Measurements from ENCODE around the gene TTC39B.

DNA sequence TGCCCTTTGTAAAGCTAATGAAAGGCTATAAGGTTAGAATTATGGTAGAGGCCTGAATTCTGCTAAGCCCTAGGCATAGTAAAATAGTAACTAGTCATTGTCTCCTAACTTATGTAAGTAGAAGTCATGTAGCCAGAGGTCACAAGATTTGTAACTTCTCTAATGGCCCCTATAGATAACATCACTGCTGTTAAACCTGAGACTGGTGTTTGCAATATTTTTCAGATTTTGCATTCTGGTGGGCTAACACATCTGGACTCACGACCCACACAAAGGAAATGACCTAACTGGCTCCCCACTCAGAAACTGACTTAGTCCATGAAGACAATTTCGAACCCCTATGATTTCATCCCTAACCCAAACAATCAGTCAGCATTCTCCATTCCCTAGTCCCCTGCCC lies 37.2 kb upstream of the TTC39B start:
- TF ChIP-seq TCF12 (IDR thresholded peaks at IDR 0.05; ENCODE audit: low read depth): no peak
- TF ChIP-seq EP300 (IDR thresholded peaks at IDR 0.05; ENCODE audit: borderline replicate concordance): no peak
- no peak for TF ChIP-seq CEBPB (IDR thresholded peaks at IDR 0.05)
- TF ChIP-seq, protein P1, sequence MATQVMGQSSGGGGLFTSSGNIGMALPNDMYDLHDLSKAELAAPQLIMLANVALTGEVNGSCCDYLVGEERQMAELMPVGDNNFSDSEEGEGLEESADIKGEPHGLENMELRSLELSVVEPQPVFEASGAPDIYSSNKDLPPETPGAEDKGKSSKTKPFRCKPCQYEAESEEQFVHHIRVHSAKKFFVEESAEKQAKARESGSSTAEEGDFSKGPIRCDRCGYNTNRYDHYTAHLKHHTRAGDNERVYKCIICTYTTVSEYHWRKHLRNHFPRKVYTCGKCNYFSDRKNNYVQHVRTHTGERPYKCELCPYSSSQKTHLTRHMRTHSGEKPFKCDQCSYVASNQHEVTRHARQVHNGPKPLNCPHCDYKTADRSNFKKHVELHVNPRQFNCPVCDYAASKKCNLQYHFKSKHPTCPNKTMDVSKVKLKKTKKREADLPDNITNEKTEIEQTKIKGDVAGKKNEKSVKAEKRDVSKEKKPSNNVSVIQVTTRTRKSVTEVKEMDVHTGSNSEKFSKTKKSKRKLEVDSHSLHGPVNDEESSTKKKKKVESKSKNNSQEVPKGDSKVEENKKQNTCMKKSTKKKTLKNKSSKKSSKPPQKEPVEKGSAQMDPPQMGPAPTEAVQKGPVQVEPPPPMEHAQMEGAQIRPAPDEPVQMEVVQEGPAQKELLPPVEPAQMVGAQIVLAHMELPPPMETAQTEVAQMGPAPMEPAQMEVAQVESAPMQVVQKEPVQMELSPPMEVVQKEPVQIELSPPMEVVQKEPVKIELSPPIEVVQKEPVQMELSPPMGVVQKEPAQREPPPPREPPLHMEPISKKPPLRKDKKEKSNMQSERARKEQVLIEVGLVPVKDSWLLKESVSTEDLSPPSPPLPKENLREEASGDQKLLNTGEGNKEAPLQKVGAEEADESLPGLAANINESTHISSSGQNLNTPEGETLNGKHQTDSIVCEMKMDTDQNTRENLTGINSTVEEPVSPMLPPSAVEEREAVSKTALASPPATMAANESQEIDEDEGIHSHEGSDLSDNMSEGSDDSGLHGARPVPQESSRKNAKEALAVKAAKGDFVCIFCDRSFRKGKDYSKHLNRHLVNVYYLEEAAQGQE (IDR thresholded peaks at IDR 0.05; ENCODE audit: low read depth): no peak
- no peak for TF ChIP-seq YY1 (IDR thresholded peaks at IDR 0.05; ENCODE audit: low read depth)
- no peak for TF ChIP-seq TAF1 (IDR thresholded peaks at IDR 0.05; ENCODE audit: low read depth)
- TF ChIP-seq, protein P2, sequence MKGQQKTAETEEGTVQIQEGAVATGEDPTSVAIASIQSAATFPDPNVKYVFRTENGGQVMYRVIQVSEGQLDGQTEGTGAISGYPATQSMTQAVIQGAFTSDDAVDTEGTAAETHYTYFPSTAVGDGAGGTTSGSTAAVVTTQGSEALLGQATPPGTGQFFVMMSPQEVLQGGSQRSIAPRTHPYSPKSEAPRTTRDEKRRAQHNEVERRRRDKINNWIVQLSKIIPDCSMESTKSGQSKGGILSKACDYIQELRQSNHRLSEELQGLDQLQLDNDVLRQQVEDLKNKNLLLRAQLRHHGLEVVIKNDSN (IDR thresholded peaks at IDR 0.05): no peak
- no peak for TF ChIP-seq EGR1 (IDR thresholded peaks at IDR 0.05)
- TF ChIP-seq CREB1 (IDR thresholded peaks at IDR 0.05; ENCODE audit: low read depth): no peak
- TF ChIP-seq NFIC (IDR thresholded peaks at IDR 0.05): no peak
- TF ChIP-seq RAD21 (IDR thresholded peaks at IDR 0.05; ENCODE audit: low read depth): no peak

Data from Ishikawa (cell line).